A549 (cell line): ENCODE data around the gene CAB39.

Source experiments
- CTCF ChIP-seq: fragments of >200 bp; sonication (Bioruptor Twin); formaldehyde crosslinking; IDR thresholded peaks from 3 replicates; pipeline ENCODE4 v1.5.1; 2016
- ESRRA ChIP-seq: fragments of 150-350 bp; IDR thresholded peaks from 2 replicates; pipeline ENCODE4 v1.6.1; 2014; ENCODE audit warnings: mild to moderate bottlenecking, low read length, borderline replicate concordance
- GATA3 ChIP-seq: IDR thresholded peaks from 2 replicates; pipeline ENCODE4 v1.6.1; 2012; ENCODE audit warnings: borderline replicate concordance
- NR3C1 ChIP-seq: fragments of >200 bp; sonication (Bioruptor Twin); formaldehyde crosslinking; IDR thresholded peaks from 3 replicates; pipeline ENCODE4 v1.6.1; 2017
- RAD21 ChIP-seq, 2 experiments: fragments of >200 bp in 1 of 2; sonication (Bioruptor Twin) in 1 of 2; formaldehyde crosslinking in 1 of 2; IDR thresholded peaks in 1 of 2; conservative IDR thresholded peaks in 1 of 2; 2 replicates in 1 of 2; 3 replicates in 1 of 2; pipeline ENCODE4 v1.6.1; 2012 to 2018; ENCODE audit warnings: inconsistent platforms in 1 of 2
- ZC3H11A ChIP-seq: fragments of 450-650 bp; IDR thresholded peaks from 2 replicates; pipeline ENCODE4 v1.6.1; 2014; ENCODE audit warnings: antibody characterized with exemption, mild to moderate bottlenecking
- TF ChIP-seq, protein P1 (sequence below): IDR thresholded peaks from 2 replicates; pipeline ENCODE4 v1.6.1; 2012
- TF ChIP-seq, protein P2 (sequence below): fragments of 200-600 bp; sonication (generic); IDR thresholded peaks from 2 replicates; pipeline ENCODE4 v1.6.1; 2016; ENCODE audit warnings: antibody characterized with exemption, mild to moderate bottlenecking, moderate library complexity

DNA sequence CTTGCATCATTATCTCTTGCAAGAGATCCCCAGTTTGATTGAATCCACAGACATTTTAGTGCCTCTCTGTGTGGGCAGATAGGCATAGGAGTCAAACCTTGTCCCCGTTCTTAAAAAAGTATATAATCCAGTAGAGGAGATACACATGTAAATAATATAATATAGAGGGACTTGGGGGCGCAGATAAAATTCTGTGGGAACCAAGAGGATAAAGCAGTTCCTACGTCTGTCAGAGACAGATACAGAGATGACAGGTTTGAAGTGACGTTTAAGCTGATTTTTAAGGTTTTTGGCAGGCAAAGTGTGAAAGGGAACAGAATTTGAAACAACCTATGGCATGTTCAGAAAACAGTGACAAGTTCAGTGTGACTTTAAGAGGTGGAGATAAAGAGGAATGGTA, 63.1 kb downstream of the CAB39 start:
- TF ChIP-seq RAD21 (conservative IDR thresholded peaks at IDR 0.05 in 1 of 2, IDR thresholded peaks at IDR 0.05 in 1 of 2) (no peak), GATA3 (no peak), NR3C1 (no peak), CTCF (no peak), ZC3H11A (no peak), ESRRA (no peak)
- TF ChIP-seq, protein P1, sequence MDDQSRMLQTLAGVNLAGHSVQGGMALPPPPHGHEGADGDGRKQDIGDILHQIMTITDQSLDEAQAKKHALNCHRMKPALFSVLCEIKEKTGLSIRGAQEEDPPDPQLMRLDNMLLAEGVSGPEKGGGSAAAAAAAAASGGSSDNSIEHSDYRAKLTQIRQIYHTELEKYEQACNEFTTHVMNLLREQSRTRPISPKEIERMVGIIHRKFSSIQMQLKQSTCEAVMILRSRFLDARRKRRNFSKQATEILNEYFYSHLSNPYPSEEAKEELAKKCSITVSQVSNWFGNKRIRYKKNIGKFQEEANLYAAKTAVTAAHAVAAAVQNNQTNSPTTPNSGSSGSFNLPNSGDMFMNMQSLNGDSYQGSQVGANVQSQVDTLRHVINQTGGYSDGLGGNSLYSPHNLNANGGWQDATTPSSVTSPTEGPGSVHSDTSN = no peak
- TF ChIP-seq, protein P2, sequence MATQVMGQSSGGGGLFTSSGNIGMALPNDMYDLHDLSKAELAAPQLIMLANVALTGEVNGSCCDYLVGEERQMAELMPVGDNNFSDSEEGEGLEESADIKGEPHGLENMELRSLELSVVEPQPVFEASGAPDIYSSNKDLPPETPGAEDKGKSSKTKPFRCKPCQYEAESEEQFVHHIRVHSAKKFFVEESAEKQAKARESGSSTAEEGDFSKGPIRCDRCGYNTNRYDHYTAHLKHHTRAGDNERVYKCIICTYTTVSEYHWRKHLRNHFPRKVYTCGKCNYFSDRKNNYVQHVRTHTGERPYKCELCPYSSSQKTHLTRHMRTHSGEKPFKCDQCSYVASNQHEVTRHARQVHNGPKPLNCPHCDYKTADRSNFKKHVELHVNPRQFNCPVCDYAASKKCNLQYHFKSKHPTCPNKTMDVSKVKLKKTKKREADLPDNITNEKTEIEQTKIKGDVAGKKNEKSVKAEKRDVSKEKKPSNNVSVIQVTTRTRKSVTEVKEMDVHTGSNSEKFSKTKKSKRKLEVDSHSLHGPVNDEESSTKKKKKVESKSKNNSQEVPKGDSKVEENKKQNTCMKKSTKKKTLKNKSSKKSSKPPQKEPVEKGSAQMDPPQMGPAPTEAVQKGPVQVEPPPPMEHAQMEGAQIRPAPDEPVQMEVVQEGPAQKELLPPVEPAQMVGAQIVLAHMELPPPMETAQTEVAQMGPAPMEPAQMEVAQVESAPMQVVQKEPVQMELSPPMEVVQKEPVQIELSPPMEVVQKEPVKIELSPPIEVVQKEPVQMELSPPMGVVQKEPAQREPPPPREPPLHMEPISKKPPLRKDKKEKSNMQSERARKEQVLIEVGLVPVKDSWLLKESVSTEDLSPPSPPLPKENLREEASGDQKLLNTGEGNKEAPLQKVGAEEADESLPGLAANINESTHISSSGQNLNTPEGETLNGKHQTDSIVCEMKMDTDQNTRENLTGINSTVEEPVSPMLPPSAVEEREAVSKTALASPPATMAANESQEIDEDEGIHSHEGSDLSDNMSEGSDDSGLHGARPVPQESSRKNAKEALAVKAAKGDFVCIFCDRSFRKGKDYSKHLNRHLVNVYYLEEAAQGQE = no peak
